NCI-H2081 treated with DMSO at 0.1 percent for 48 hours (cell line): Measurements from ENCODE around the gene SELENOO.

Source experiments
- DNase-seq: peaks from one replicate; lab custom pipeline; 2025; lab: John Stamatoyannopoulos, UW

SELENOO gene

GRCh38 chr22:50184902-50185374, 15.9 kb upstream of the SELENOO start:
- no peak for DNase-seq

DNA sequence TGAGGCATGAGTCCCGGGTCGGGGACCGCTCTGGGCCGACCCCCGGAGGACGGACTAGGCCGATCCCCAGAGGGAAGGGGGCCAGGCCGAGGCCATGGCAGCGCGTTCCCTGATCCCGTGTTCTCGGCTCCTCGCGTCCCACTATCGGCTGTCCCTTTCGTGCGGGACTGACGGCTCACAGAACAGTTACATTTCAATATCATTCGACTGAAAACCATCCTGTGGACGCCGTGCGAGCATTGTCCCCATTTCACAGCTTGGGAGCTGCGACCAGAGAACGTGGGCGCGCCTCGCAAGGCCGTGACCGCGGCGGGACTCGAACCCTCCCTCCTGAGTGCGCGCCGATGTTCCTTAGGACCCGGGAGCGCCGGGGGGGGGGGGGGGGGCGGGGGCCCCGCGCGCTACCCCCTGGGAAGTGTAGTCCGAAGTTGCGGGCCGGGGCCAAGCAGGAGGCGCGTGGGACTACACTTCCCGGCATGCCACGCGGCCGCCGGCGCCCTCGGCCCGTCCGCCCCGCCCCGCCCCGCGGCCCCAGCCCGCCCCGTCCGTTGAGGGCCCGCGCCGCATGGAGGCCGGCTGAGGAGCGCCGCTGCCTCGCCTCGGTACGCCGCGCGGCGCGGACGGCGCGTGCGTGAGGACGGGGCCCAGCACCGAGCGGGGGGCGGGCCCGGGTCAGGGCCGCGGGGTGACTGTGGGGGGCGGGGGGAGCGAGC, 15.3 kb upstream of the SELENOO start, which contains the start of gene TRABD:
Gene TRABD, plus strand, starts transcription at position 539 of the 713 bp plus-strand sequence. CDS start 7,148 bp downstream, outside the sequence.
- DNase-seq: no peak

DNA sequence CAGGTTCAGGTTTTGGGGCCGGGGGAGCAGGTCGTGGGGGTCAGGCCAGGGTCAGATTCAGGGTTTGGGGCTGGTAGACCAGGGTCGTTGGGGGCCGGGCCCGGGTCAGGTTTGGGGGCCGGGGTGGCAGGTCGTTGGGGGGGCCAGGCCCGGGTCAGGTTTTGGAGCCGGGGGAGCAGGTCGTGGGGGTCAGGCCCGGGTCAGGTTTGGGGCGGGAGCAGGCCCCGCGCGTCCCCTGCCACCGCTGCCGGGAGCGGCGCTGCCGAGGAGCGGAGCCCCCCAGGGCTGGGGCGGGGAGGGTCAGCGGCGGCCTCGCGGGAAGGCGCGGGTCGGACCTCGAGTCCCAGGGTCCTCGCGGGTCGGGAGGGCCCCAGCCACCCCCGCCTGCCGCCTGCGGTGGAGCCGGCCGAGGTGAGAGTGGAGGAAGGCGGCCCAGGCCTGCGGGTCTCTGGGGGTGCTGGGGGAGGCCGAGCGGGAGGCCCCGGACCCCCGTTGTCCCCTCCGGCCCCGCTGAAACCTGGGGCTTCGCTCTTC, 14.6 kb upstream of the SELENOO start:
- DNase-seq: no peak

DNA sequence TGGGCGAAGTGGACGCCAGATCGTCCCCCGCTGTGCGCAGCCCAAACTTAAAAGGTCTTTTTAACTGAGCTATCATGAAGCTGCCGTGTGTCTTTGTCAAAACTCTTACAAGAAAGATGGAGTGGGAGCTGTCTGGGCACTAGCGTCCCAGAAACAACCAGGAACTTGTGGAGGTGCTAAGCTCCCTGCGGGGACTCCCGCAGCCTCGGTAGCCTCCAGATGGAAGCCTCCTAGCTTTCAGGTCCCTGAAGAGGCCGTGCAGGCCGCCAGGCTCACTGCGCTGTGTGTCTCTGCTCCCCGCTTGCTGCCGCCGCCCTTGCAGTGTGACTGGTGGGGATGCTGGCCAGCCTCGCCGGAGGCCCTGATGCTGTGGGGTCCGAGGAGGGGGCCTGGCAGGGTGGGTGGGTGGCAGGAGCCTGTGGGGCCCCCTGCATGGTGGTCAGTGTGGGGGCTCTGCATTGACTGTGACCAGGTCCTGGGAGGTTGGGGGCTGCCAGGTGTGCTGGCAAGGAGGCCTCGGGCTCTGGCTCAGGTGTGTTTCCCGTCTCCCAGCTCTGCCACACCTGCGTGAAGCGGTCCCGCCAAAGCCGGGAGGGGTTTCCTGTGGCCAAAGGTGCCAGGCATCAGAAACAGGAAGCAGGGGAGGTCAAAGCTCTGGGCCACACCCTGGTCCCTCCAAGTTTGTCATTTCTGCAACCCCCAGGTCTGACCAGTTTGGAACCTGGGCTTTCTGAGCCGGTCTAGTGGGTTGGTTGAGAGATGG, 13.9 kb upstream of the SELENOO start:
- no peak for DNase-seq

DNA sequence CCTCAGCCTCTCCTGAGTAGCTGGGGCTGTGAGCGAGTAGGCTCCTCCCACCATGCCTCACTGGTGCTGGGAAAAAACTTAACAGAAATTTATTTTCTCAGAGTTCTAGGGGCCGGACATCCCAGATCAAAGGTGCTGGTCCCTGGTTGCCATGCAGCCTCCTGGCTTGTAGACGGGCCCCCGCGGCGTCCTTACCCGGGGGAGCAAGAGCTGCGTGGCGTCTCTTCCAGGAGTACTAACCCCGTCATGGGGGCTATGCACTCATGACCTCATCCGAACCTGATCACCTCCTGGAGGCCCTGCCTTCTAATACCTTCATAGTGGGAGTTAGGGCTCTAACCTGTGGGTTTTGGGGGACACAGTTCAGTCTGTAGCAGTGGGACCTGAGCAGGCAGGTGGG, 12.5 kb upstream of the SELENOO start:
- no peak for DNase-seq

GRCh38 chr22:50189184-50189848, 11.5 kb upstream of the SELENOO start:
- no peak for DNase-seq

- no peak for DNase-seq
These were observed 11.0 kb upstream of the SELENOO start for GRCh38 chr22:50189849-50190181.

DNA sequence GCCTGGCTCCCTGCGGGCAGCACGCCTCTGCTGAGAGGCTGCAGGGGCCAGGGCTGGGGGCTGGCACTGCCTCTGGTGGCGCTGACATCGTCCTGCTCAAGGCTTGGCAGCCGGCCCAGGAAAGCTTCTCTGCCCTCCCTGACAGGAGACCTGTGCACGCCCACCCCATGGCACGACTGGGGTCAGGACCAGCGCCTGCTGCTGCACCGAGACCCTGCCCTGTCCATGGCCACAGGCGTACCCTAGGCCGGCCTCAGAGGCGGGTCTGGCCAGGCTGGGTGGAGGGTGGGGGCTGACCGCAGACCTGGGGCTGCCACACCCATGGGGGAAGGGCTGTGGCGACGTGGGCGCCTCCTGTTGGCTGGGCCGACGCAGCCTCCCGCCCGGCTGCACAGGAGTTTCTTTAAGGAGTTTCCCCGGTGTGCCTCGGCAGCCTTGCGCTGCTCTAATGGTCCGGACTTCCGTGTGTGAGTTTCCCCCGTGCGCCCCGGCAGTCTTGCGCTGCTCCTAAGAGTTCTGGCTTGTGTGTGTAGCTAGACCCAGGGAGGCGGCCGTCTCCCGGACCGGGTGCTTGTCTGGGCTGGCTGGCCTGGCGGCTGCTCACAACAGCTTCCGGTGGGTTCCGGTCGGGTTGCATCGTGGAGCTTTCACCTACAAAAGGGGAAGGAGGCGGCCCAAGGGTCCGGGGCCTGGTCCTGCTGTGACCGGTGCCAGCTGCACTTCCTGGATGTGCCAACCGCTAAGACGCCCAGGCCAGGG, 10.4 kb upstream of the SELENOO start:
- no peak for DNase-seq

- no peak for DNase-seq
These were observed 9.7 kb upstream of the SELENOO start for GRCh38 chr22:50190941-50191741.

DNA sequence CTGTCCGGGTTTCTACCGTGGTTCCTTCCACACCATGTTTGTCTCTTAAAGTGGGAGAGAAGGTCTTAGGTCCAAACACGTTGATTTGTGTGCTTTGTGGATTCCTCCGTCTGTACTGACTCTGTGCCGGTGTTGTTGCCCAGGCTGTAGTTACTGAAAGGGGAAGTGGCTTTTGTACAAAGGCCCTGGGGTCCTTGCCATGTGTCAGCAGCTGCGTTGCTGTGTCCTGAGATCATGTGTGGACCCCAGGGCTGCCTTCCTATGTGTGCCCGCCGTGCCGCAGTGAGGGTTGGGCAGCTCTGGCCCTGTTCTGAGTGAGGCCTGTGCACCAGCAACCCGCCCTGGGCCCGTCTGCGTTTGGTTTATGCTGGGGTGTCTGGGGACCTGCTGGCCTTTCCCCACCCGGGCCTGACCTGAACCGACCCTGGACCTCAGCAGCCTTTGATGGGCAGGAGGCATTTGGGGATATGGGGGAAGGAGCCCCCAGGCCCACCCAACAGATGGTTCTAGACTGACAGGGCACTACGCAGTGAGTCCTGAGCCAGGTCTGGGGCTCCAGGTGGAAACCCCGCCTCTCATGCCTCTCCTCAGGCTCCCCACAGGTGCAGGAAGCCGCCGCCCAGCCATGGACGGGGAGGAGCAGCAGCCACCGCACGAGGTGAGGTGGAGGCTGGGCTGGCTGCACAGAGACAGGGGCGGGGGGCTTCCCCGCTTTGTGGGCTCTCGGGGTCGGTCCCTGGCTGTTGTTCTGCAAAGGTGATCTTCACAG, 8.2 kb upstream of the SELENOO start:
- no peak for DNase-seq

DNA sequence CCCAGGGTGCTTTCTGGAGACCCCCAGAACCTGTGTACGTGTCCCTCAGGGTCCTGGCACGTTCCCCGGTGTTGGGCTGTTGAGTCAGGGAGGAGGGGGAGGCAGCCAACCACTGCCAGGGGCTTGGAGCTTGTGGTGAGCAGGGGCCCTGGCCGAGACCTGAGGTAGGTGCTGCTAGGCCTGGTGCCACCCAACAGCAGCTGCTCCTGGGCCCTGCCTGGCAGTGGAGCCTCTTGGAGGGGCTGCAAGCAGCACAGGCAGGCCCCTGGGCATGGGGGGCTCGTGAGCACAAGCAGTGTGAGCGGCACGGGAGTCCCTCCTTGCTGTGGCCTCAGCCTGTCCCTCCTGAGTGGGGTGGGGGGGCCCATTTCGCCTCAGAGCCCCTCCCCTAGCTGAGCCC, 7.2 kb upstream of the SELENOO start:
- DNase-seq: no peak

DNA sequence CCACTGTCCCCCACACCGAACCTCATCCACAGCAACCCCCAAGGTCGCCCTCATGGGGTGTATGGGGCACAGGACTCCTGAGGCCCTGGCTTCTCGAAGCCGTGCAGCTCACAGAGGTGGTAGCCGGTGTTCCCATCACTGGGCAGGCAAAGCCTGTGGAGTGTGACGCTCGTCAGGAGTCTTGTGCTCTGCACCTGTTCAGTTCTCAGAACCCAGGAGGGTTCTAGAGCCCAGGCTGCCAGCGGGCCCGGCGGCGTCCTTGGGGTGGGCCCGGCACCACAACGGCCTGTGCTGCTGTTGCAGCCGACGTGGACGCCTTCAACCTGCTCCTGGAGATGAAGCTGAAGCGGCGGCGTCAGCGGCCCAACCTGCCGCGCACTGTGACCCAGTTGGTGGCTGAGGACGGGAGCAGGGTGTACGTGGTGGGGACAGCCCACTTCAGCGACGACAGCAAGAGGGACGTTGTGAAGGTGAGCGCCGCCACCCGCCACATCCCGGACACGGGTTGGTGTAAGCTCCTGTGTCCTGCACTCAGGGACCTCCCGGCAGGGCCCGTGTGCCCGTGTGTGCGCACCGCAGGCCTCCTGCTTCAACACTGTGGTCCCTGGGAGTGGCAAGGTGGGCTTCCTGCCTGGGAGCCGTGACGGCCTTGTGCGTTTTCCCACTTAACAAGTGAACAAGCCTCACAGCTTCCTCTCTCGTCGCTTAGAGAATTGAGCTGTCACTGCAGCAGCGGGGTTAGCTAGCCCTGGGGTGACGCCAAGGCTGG, 6.6 kb upstream of the SELENOO start:
- DNase-seq: no peak

GRCh38 chr22:50196256-50196655, 4.6 kb upstream of the SELENOO start:
- DNase-seq: no peak

DNA sequence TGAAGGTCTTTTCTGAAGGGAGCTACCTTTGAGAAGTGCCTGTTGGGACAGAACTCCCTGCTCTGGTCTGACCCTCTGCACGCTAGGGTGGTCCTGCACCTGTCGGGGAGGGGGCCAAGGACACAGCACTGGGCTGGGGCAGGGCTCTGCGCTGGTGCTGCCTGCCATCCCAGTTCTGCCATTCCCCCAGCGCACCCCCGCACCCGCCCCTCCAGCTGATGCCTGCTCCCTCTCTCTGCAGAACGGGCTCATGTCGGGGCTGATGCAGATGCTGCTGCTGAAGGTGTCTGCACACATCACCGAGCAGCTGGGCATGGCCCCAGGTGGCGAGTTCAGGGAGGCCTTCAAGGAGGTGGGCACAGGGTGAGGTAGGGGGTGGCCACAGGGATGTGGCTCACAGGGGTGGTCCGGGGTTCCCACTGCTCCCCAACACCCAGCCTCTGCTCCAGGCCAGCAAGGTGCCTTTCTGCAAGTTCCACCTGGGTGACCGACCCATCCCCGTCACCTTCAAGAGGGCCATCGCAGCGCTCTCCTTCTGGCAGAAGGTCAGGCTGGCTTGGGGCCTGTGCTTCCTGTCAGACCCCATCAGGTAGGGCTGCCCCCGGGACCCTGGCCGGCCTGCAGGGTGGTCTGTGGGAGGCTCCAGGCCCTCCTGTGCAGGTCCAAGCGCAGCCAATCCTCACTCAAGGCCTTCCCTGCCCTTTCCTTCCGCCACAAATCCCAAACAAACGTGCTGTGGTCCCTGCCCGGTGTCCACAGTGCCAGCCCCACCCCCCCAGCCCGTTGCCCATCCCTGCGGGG, 3.6 kb upstream of the SELENOO start:
- no peak for DNase-seq

DNA sequence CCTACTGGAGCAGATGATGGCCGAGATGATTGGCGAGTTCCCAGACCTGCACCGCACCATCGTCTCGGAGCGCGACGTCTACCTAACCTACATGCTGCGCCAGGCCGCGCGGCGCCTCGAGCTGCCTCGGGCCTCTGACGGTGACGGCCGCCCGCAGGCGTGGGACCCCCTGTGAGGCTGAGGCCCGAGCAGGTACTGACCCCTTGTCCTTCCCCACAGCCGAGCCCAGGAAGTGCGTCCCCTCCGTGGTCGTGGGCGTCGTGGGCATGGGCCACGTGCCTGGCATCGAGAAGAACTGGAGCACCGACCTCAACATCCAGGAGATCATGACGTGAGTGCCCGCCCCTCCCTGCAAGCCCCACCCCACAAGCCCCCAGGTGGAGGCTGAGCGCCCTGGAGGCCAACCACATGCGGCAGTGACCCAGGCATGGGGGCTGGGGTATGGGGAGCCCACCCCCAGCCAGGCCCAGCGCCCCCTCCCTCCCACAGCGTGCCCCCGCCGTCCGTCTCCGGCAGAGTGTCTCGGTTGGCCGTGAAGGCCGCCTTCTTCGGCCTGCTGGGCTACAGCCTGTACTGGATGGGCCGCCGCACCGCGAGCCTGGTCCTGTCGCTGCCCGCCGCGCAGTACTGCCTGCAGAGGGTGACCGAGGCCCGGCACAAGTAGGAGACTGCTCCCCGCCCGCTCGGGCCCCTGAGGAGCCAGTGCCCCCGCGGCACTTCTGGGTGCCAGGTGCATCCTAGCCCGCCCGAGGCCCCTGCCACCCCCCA, 2.8 kb upstream of the SELENOO start:
- no peak for DNase-seq

DNA sequence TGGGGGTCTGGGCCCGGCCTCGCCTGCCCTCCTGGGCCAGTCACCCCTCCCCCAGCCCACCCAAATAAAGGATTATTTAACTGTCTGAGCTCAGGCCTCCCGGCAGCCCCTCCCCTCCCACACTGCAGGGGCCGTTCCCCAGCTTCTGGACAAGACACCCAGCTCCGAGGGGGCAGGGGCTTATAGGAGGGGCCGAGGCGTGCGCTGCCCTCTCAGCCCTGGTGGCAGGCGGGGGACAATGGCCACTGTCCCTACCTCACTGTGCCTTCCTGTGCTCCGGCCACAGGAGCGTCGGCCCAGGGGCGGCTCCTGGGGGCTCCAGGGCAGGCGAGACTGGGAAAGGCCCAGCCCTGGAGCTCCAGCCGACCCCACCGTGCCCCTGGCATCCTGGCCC, 2.2 kb upstream of the SELENOO start:
- DNase-seq: no peak

DNA sequence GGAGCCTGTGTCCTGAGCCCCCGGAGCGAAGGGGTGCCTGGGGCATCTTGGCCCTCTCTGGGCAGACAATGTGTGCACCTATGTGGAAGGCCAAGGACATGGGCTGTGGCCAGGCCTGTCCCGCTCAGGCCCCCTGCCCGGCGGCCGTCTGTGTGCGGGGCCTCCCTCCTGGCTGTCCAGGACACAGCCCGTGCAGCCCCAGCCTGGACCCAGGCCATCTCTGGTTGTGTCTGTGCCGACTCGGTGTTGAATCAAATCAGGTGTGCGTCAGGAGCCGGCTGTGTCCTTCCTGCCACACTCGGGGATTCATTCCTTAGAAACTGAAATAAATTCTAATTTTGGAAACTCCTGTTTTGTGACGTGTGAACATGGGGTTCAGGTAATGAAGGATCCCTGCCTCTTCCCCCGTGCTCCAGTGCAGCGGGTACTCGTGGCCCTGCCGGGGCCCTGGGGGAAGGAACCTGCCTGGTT, 1.5 kb upstream of the SELENOO start:
- DNase-seq: no peak
